Caco-2 (cell line): ENCODE results near the gene STAG1. TPM values are rescaled to one million over a fixed set of nuclear protein-coding genes. Genes with fewer than 3 reads are reported as not detected.

Source experiments
- BruUV-seq: library from RNA; stranded (reverse); fragments of 400-500 nt; replicated peaks from 2 replicates; lab custom pipeline; 2021; lab: Mats Ljungman, UMichigan
- CTCF ChIA-PET: fragments of 300-600 bp; sonication (Branson Sonifier 250); formaldehyde crosslinking; loops from one replicate; lab custom pipeline; 2022; ENCODE audit warnings: antibody characterized with exemption; lab: Charles Lee
- POLR2A ChIA-PET: fragments of 300-600 bp; sonication (Branson Sonifier 250); formaldehyde crosslinking; loops from one replicate; lab custom pipeline; 2022; ENCODE audit warnings: antibody characterized with exemption; lab: Charles Lee
- DNase-seq, 2 experiments: peaks; one replicate each; pipeline versions ENCODE4 v3.0.0 to v3.0.0-alpha.2; 2020 to 2022
- H3K27me3 ChIP-seq: replicated peaks from 2 replicates; pipeline ENCODE4 v1.6.0; 2011; ENCODE audit warnings: low read length; ENCODE audit not compliant: control insufficient read depth, insufficient read depth
- H3K36me3 ChIP-seq: 2 replicates; pipeline ENCODE4 v1.5.1; 2011; ENCODE audit warnings: low read length; ENCODE audit not compliant: control insufficient read depth, insufficient read depth
- H3K4me1 ChIP-seq: fragments of 250-450 bp; sonication (Bioruptor Pico); 2 replicates; pipeline ENCODE4 v1.5.1; 2020; ENCODE audit warnings: mild to moderate bottlenecking
- H3K4me3 ChIP-seq: 2 replicates; pipeline ENCODE4 v1.5.1; 2011; ENCODE audit warnings: low read depth, mild to moderate bottlenecking, control low read depth, low read length
- H3K9me3 ChIP-seq: fragments of 250-450 bp; sonication (Bioruptor Pico); 2 replicates; pipeline ENCODE4 v1.5.1; 2020; ENCODE audit warnings: mild to moderate bottlenecking, moderate library complexity
- H3K27ac Mint-ChIP-seq: one replicate; pipeline ENCODE4 v1.8.0; 2022; ENCODE audit warnings: mixed read lengths; ENCODE audit not compliant: unreplicated experiment
- H3K27me3 Mint-ChIP-seq: one replicate; pipeline ENCODE4 v1.8.0; 2022; ENCODE audit warnings: mixed read lengths; ENCODE audit not compliant: insufficient read depth, unreplicated experiment
- H3K36me3 Mint-ChIP-seq: one replicate; pipeline ENCODE4 v1.8.0; 2022; ENCODE audit warnings: mild to moderate bottlenecking, mixed read lengths; ENCODE audit not compliant: insufficient read depth, unreplicated experiment
- H3K4me1 Mint-ChIP-seq: one replicate; pipeline ENCODE4 v1.8.0; 2022; ENCODE audit warnings: low read depth, mixed read lengths; ENCODE audit not compliant: unreplicated experiment
- H3K4me3 Mint-ChIP-seq: one replicate; pipeline ENCODE4 v1.8.0; 2022; ENCODE audit warnings: mild to moderate bottlenecking, moderate library complexity, mixed read lengths; ENCODE audit not compliant: unreplicated experiment
- H3K9me3 Mint-ChIP-seq: one replicate; pipeline ENCODE4 v1.8.0; 2022; ENCODE audit warnings: mixed read lengths; ENCODE audit not compliant: unreplicated experiment
- CTCF ChIP-seq, 2 experiments: fragments of 200-600 bp in 1 of 2; IDR thresholded peaks; 1 replicate in 1 of 2; 2 replicates in 1 of 2; pipeline versions ENCODE4 v1.5.1 to v1.8.0; 2011 to 2022; ENCODE audit warnings: antibody characterized with exemption in 1 of 2, control low read depth in 1 of 2, inconsistent platforms in 1 of 2, low read depth in 1 of 2, low read length in 1 of 2, mild to moderate bottlenecking in 1 of 2, moderate library complexity in 1 of 2; ENCODE audit not compliant: insufficient read depth in 1 of 2, severe bottlenecking in 1 of 2, unreplicated experiment in 1 of 2
- intact Hi-C: fragments of 100-400 bp; cut with micrococcal nuclease; formaldehyde crosslinking; loops from one replicate; pipeline ENCODE4 v1.10.0; 2022; ENCODE audit not compliant: unreplicated experiment
- total RNA-seq: library from RNA; stranded (reverse); gene quantifications from 2 replicates; pipeline ENCODE4 v1.2.3, GENCODE V29; 2022

The STAG1 gene
- total RNA-seq, 1 experiment from 2014 or later: 37.5 TPM

DNA sequence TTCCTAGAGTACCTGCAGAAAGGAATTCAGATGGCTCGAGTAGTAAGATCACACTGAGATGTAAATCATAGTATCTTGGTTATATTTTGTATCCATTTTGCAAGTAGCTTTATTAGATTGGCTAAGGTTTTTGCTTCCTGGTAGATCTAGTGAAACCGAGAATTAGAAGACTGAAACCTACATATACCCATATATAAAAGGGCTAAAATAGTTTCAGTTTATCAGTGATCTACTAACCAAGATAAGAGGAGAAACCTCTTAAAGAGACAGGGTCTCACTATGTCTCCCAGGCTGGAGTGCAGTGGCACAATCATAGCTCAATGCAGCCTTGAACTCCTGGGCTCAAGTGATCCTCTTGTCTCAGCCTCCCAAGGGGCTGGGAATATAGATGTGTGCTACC, 366.7 kb downstream of the STAG1 start:
- no peaks in the 10 kb centered on the region for H3K27me3 ChIP-seq
- H3K36me3 ChIP-seq: no peaks in the 10 kb centered on the region
- H3K4me1 ChIP-seq: no peaks in the 10 kb centered on the region
- ChIA-PET POLR2A (no interaction called here), CTCF (no interaction called here)
- no peaks in the 10 kb centered on the region; the same call in 1 of the 2 replicates for H3K9me3 ChIP-seq
- no peak overlapping the region for H3K4me3 ChIP-seq
- H3K4me3 Mint-ChIP-seq: no peak overlapping the region
- no peaks in the 10 kb centered on the region for H3K9me3 Mint-ChIP-seq
- no peak for DNase-seq
- H3K4me1 Mint-ChIP-seq: no peaks in the 10 kb centered on the region
- TF ChIP-seq CTCF (IDR thresholded peaks at IDR 0.05; ENCODE audit: insufficient read depth in 1 of 2, low read depth in 1 of 2, low read length in 1 of 2, severe bottlenecking in 1 of 2, unreplicated experiment in 1 of 2): no peak
- H3K27ac Mint-ChIP-seq: no peak overlapping the region
- H3K36me3 Mint-ChIP-seq: peaks cover 6% of the 10 kb centered on the region
- no TSS peak for BruUV-seq
- intact Hi-C loops: no loop called here
- H3K27me3 Mint-ChIP-seq: no peaks in the 10 kb centered on the region

DNA sequence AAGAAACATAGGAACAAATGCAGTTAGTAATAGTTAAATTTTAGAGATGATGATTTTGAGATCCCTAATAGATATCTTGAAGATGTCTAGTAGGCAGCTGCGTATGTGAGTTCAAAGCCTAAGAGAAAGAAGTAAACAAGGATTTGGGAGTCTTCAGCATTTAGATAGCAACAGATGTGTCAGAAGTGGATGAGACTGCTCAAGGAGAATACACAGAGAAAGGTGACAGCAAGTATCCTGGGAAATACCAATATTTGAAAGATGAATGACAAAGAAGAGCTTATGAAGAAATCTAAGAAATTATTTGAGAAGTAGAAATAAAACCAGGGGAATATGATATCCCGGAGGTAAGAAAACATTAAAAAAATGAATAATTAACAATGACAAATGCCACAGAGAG, 371.1 kb downstream of the STAG1 start:
- intact Hi-C loops: no loop called here
- CTCF ChIA-PET: interaction anchor here (0.6 kb wide), 1 partner anchor 371 kb away, joined by 7 read pairs; the partner anchor contains the start of gene STAG1

GRCh38 chr3:136380530-136380929, 371.6 kb downstream of the STAG1 start:
- Mint-ChIP-seq H3K36me3 (peaks cover 14% of the 10 kb centered on the region), H3K4me1 (no peaks in the 10 kb centered on the region), H3K27ac (no peak overlapping the region), H3K27me3 (no peaks in the 10 kb centered on the region), H3K4me3 (no peak overlapping the region), H3K9me3 (no peaks in the 10 kb centered on the region)
- Histone ChIP-seq H3K4me3 (no peak overlapping the region), H3K27me3 (no peaks in the 10 kb centered on the region), H3K36me3 (no peaks in the 10 kb centered on the region), H3K4me1 (no peaks in the 10 kb centered on the region), H3K9me3 (no peaks in the 10 kb centered on the region; the same call in 1 of the 2 replicates)
- BruUV-seq: no TSS peak
- DNase-seq: no peak
- CTCF ChIA-PET: interaction anchor here (0.6 kb wide), 1 partner anchor 372 kb away, joined by 7 read pairs; the partner anchor contains the start of gene STAG1
- no peak for TF ChIP-seq CTCF (IDR thresholded peaks at IDR 0.05; ENCODE audit: insufficient read depth in 1 of 2, low read depth in 1 of 2, low read length in 1 of 2, severe bottlenecking in 1 of 2, unreplicated experiment in 1 of 2)
- intact Hi-C loops: no loop called here
- POLR2A ChIA-PET: no interaction called here

More for the DNA sequence above, 371.1 kb downstream of the STAG1 start:
- Mint-ChIP-seq H3K27me3 (no peaks in the 10 kb centered on the region), H3K4me1 (no peaks in the 10 kb centered on the region), H3K36me3 (peaks cover 12% of the 10 kb centered on the region), H3K9me3 (no peaks in the 10 kb centered on the region), H3K4me3 (no peak overlapping the region), H3K27ac (no peak overlapping the region)
- POLR2A ChIA-PET: no interaction called here
- Histone ChIP-seq H3K9me3 (no peaks in the 10 kb centered on the region; the same call in 1 of the 2 replicates), H3K4me3 (no peak overlapping the region), H3K4me1 (no peaks in the 10 kb centered on the region), H3K27me3 (no peaks in the 10 kb centered on the region), H3K36me3 (no peaks in the 10 kb centered on the region)
- BruUV-seq: no TSS peak
- no peak for TF ChIP-seq CTCF (IDR thresholded peaks at IDR 0.05; ENCODE audit: insufficient read depth in 1 of 2, low read depth in 1 of 2, low read length in 1 of 2, severe bottlenecking in 1 of 2, unreplicated experiment in 1 of 2)
- DNase-seq: no peak
